ENCODE results near the gene ALK. TPM values are rescaled to one million over a fixed set of nuclear protein-coding genes. Genes with fewer than 3 reads are reported as not detected.
A peak's percentile ranks its signal among the peaks of the same experiment; 100 is the strongest.

The ALK gene
- total RNA-seq, 1 experiment from 2014 or later, result not detected

- Histone ChIP-seq H3K9me3 (no peaks in the 10 kb centered on the region), H3K36me3 (no peaks in the 10 kb centered on the region), H3K4me3 (no peak overlapping the region), H3K27me3 (no peaks in the 10 kb centered on the region)
- DNase-seq, result no peak
These were observed 718.4 kb downstream of the ALK start for GRCh38 chr2:29202819-29203495.

- no peak overlapping the region for H3K4me3 ChIP-seq
- DNase-seq, result no peak
- no peaks in the 10 kb centered on the region for H3K36me3 ChIP-seq
- H3K9me3 ChIP-seq, result no peaks in the 10 kb centered on the region
- no peaks in the 10 kb centered on the region for H3K27me3 ChIP-seq
These were observed 719.4 kb downstream of the ALK start for GRCh38 chr2:29201979-29202378.

GRCh38 chr2:29196792-29197788 is 724.3 kb downstream of the ALK start:
- no peaks in the 10 kb centered on the region; the same call in 1 of the 2 replicates for H3K36me3 ChIP-seq
- H3K27me3 ChIP-seq, result no peaks in the 10 kb centered on the region
- H3K4me3 ChIP-seq, result no peak overlapping the region
- DNase-seq, result peak; percentile 37
- no peaks in the 10 kb centered on the region for H3K9me3 ChIP-seq

GRCh38 chr2:29195796-29196195 is 725.6 kb downstream of the ALK start:
- DNase-seq, result no peak
- H3K27me3 ChIP-seq, result no peaks in the 10 kb centered on the region
- H3K9me3 ChIP-seq, result no peaks in the 10 kb centered on the region
- no peak overlapping the region for H3K4me3 ChIP-seq
- no peaks in the 10 kb centered on the region; the same call in 1 of the 2 replicates for H3K36me3 ChIP-seq

- DNase-seq, result no peak
- Histone ChIP-seq H3K27me3 (no peaks in the 10 kb centered on the region), H3K36me3 (no peaks in the 10 kb centered on the region; the same call in 1 of the 2 replicates), H3K9me3 (no peaks in the 10 kb centered on the region), H3K4me3 (no peak overlapping the region)
These were observed 727.7 kb downstream of the ALK start for GRCh38 chr2:29193681-29194080.

- no peak for DNase-seq
- no peaks in the 10 kb centered on the region for H3K27me3 ChIP-seq
- no peaks in the 10 kb centered on the region for H3K9me3 ChIP-seq
- no peaks in the 10 kb centered on the region; the same call in 1 of the 2 replicates for H3K36me3 ChIP-seq
- no peak overlapping the region for H3K4me3 ChIP-seq
These were observed 728.3 kb downstream of the ALK start for GRCh38 chr2:29193111-29193510.

- H3K27me3 ChIP-seq, result no peaks in the 10 kb centered on the region
- no peak for DNase-seq
- H3K9me3 ChIP-seq, result no peaks in the 10 kb centered on the region
- H3K36me3 ChIP-seq, result no peaks in the 10 kb centered on the region; the same call in 1 of the 2 replicates
- no peak overlapping the region for H3K4me3 ChIP-seq
These were observed 728.9 kb downstream of the ALK start for GRCh38 chr2:29192526-29192925.

- Histone ChIP-seq H3K9me3 (no peaks in the 10 kb centered on the region), H3K27me3 (no peaks in the 10 kb centered on the region), H3K4me3 (no peak overlapping the region), H3K36me3 (no peaks in the 10 kb centered on the region; the same call in 1 of the 2 replicates)
- no peak for DNase-seq
These were observed 729.6 kb downstream of the ALK start for GRCh38 chr2:29191817-29192216.

- DNase-seq, result no peak
- no peaks in the 10 kb centered on the region for H3K27me3 ChIP-seq
- no peak overlapping the region for H3K4me3 ChIP-seq
- H3K36me3 ChIP-seq, result no peaks in the 10 kb centered on the region; the same call in 1 of the 2 replicates
- H3K9me3 ChIP-seq, result no peaks in the 10 kb centered on the region
These were observed 732.3 kb downstream of the ALK start for GRCh38 chr2:29189052-29189451.

GRCh38 chr2:29187926-29188325 is 733.5 kb downstream of the ALK start:
- no peak for DNase-seq
- Histone ChIP-seq H3K9me3 (no peaks in the 10 kb centered on the region), H3K4me3 (no peak overlapping the region), H3K27me3 (no peaks in the 10 kb centered on the region), H3K36me3 (no peaks in the 10 kb centered on the region; the same call in 1 of the 2 replicates)

GRCh38 chr2:29186817-29187216 is 734.6 kb downstream of the ALK start:
- no peak for DNase-seq
- Histone ChIP-seq H3K36me3 (no peaks in the 10 kb centered on the region; the same call in 1 of the 2 replicates), H3K4me3 (no peak overlapping the region), H3K27me3 (no peaks in the 10 kb centered on the region), H3K9me3 (no peaks in the 10 kb centered on the region)

- Histone ChIP-seq H3K9me3 (no peaks in the 10 kb centered on the region), H3K27me3 (no peaks in the 10 kb centered on the region), H3K4me3 (no peak overlapping the region), H3K36me3 (no peaks in the 10 kb centered on the region)
- DNase-seq, result no peak
These were observed 736.9 kb downstream of the ALK start for GRCh38 chr2:29184531-29184930.

GRCh38 chr2:29182920-29183319 is 738.5 kb downstream of the ALK start:
- Histone ChIP-seq H3K4me3 (no peak overlapping the region), H3K27me3 (no peaks in the 10 kb centered on the region), H3K9me3 (no peaks in the 10 kb centered on the region), H3K36me3 (no peaks in the 10 kb centered on the region)
- DNase-seq, result no peak

- Histone ChIP-seq H3K27me3 (no peaks in the 10 kb centered on the region), H3K36me3 (no peaks in the 10 kb centered on the region), H3K4me3 (no peak overlapping the region), H3K9me3 (no peaks in the 10 kb centered on the region)
- DNase-seq, result no peak
These were observed 739.1 kb downstream of the ALK start for GRCh38 chr2:29182334-29182733.

- H3K27me3 ChIP-seq, result no peaks in the 10 kb centered on the region
- DNase-seq, result no peak
- no peaks in the 10 kb centered on the region for H3K9me3 ChIP-seq
- peaks cover 7% of the 10 kb centered on the region for H3K36me3 ChIP-seq
- no peak overlapping the region for H3K4me3 ChIP-seq
These were observed 746.0 kb downstream of the ALK start for GRCh38 chr2:29175338-29175737.

GRCh38 chr2:29174937-29175336 is 746.4 kb downstream of the ALK start:
- DNase-seq, result no peak
- no peaks in the 10 kb centered on the region for H3K9me3 ChIP-seq
- peaks cover 7% of the 10 kb centered on the region for H3K36me3 ChIP-seq
- H3K4me3 ChIP-seq, result no peak overlapping the region
- no peaks in the 10 kb centered on the region for H3K27me3 ChIP-seq

- DNase-seq, result no peak
- H3K27me3 ChIP-seq, result no peaks in the 10 kb centered on the region
- H3K36me3 ChIP-seq, result peaks cover 19% of the 10 kb centered on the region
- H3K4me3 ChIP-seq, result no peak overlapping the region
- no peaks in the 10 kb centered on the region; the same call in 1 of the 2 replicates for H3K9me3 ChIP-seq
These were observed 754.9 kb downstream of the ALK start for GRCh38 chr2:29166242-29167039.

All from MG63 (cell line).